Measurements from ENCODE around the gene SEC22C.

GRCh38 chr3:42524751-42525150 lies 57.0 kb downstream of the SEC22C start:
- TF ChIP-seq CTCF (IDR thresholded peaks at IDR 0.05; ENCODE audit: low read depth, low read length) = no peak
- TF ChIP-seq POLR2A (IDR thresholded peaks at IDR 0.05; ENCODE audit: extremely low read depth, insufficient read length) = no peak
